GM23248 (cell line): ENCODE results near the gene XXYLT1. TPM values are rescaled to one million over a fixed set of nuclear protein-coding genes. Genes with fewer than 3 reads are reported as not detected.

Source experiments
- DNase-seq: peaks from one replicate; pipeline ENCODE4 v3.0.0-alpha.2; 2015
- H2AFZ ChIP-seq: fragments of 200-600 bp; sonication (generic); 2 replicates; pipeline ENCODE4 v1.6.1; 2016; ENCODE audit warnings: antibody characterized with exemption
- H3F3A ChIP-seq: fragments of 200-600 bp; sonication (generic); 2 replicates; pipeline ENCODE4 v1.6.1; 2016; ENCODE audit warnings: mild to moderate bottlenecking, antibody characterized with exemption, mixed run types; ENCODE audit not compliant: insufficient read depth
- H3K27ac ChIP-seq: fragments of 200-600 bp; sonication (generic); 2 replicates; pipeline ENCODE4 v1.5.1; 2016; ENCODE audit warnings: mild to moderate bottlenecking
- H3K27me3 ChIP-seq: fragments of 200-600 bp; sonication (generic); replicated peaks from 2 replicates; pipeline ENCODE4 v1.6.1; 2016; ENCODE audit warnings: mild to moderate bottlenecking; ENCODE audit not compliant: insufficient read depth
- H3K36me3 ChIP-seq: fragments of 200-600 bp; sonication (generic); 2 replicates; pipeline ENCODE4 v1.6.1; 2016; ENCODE audit warnings: low read depth, mild to moderate bottlenecking
- H3K4me1 ChIP-seq: fragments of 200-600 bp; sonication (generic); 2 replicates; pipeline ENCODE4 v1.6.1; 2016; ENCODE audit warnings: mild to moderate bottlenecking; ENCODE audit not compliant: insufficient read depth
- H3K4me2 ChIP-seq: fragments of 200-600 bp; sonication (generic); one replicate; pipeline ENCODE4 v1.6.1; 2016; ENCODE audit warnings: mild to moderate bottlenecking; ENCODE audit not compliant: unreplicated experiment
- H3K4me3 ChIP-seq: fragments of 200-600 bp; sonication (generic); 2 replicates; pipeline ENCODE4 v1.5.1; 2016; ENCODE audit warnings: mild to moderate bottlenecking
- H3K79me2 ChIP-seq: fragments of 200-600 bp; sonication (generic); 2 replicates; pipeline ENCODE4 v1.6.1; 2016; ENCODE audit warnings: mild to moderate bottlenecking; ENCODE audit not compliant: insufficient read depth
- H3K9ac ChIP-seq: fragments of 200-600 bp; sonication (generic); 2 replicates; pipeline ENCODE4 v1.6.1; 2016; ENCODE audit warnings: mild to moderate bottlenecking
- H3K9me2 ChIP-seq: fragments of 200-600 bp; sonication (generic); 2 replicates; pipeline ENCODE4 v1.6.1; 2016; ENCODE audit warnings: mixed run types, mild to moderate bottlenecking, moderate library complexity; ENCODE audit not compliant: insufficient read depth
- H3K9me3 ChIP-seq: fragments of 200-600 bp; sonication (generic); one replicate; pipeline ENCODE4 v1.6.1; 2017; ENCODE audit warnings: low read depth
- H4K20me1 ChIP-seq: fragments of 200-600 bp; sonication (generic); 2 replicates; pipeline ENCODE4 v1.6.0; 2016; ENCODE audit not compliant: insufficient read depth
- EZH2 ChIP-seq: fragments of 200-600 bp; sonication (generic); IDR thresholded peaks from 2 replicates; pipeline ENCODE4 v1.6.1; 2018; ENCODE audit warnings: antibody characterized with exemption, mild to moderate bottlenecking; ENCODE audit not compliant: insufficient read depth, poor library complexity, severe bottlenecking
- EZH2phosphoT487 ChIP-seq: fragments of 200-600 bp; sonication (generic); IDR thresholded peaks from 2 replicates; pipeline ENCODE4 v1.6.1; 2018; ENCODE audit warnings: antibody characterized with exemption, moderate library complexity, mild to moderate bottlenecking, low read depth; ENCODE audit not compliant: insufficient read depth
- WGBS, 2 experiments: methylation state at CpG; one replicate each; pipeline ENCODE4 v1.1.6; 2015 to 2017; ENCODE audit warnings: low lambda C conversion rate in 2 of 2, low coverage in 1 of 2; ENCODE audit errors: missing lambda C conversion rate in 2 of 2; 5-methylcytosine and 5-hydroxymethylcytosine counted together
- in situ Hi-C: fragments of 300-500 bp; cut with MboI; formaldehyde crosslinking; loops from 2 replicates; pipeline ENCODE4 v1.15.0; 2020
- polyA plus RNA-seq: library from polyadenylated mRNA; unstranded; fragments of >200 nt; fragmentation: Nextera tagmentation; extraction: Ambion mirVana; gene quantifications from 2 replicates; pipeline ENCODE4 v1.2.1, GENCODE V29; 2016
- total RNA-seq: library from RNA; depleted of rRNA; stranded (reverse); fragments of >200 nt; shearing (Covaris generic); gene quantifications from 2 replicates; pipeline ENCODE4 v1.2.3, GENCODE V29; 2014

Gene XXYLT1
- total and polyA plus RNA-seq, 2 experiments from 2014 or later: 22.8 to 44.7 TPM

DNA sequence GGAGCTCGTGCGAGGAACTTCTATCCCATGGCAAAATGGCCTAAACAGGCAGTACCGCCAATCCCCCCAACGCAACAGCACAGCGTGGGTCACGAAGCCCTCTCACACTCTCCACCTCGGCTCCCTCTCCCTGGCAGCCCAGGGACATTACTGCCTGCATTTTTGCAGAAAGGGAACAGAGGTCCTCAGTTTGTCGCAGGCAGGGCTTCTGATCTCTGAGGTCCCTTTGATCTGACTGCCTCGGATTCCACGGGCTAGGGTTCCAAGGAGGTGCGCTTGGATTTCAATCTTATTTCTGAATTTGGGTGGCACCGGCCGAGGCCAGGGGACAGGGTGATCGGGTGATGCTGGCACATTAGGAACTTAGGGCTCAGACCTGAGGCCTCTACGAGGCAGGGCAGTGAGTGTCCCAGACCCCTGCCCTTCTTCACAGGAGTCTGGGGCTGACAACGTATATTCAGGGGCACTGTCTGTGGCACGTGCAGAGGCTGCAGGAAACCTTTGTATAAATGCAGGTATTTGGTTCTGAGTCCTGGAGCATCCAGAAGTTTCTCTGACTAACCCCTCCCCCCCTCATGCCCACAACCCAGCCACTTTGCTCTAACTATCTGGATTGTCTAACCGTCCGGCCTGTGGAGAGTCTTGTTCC lies 197.9 kb downstream of the XXYLT1 start:
- H3K36me3 ChIP-seq: no peaks in the 10 kb centered on the region
- H3K27me3 ChIP-seq: no peaks in the 10 kb centered on the region
- no peaks in the 10 kb centered on the region for H3K9me2 ChIP-seq
- TF ChIP-seq EZH2 (no peak), EZH2phosphoT487 (no peak)
- H3K9me3 ChIP-seq: no peaks in the 10 kb centered on the region
- WGBS, 2 experiments: 88 to 90% methylated on average over 19 of the region's 19 CpGs
- H3K9ac ChIP-seq: no peak overlapping the region
- H3K79me2 ChIP-seq: no peaks in the 10 kb centered on the region
- no peaks in the 10 kb centered on the region for H3K4me1 ChIP-seq
- H3K4me2 ChIP-seq: no peak overlapping the region
- no peak for DNase-seq
- H3K27ac ChIP-seq: no peak overlapping the region
- no peak overlapping the region for H3K4me3 ChIP-seq
- in situ Hi-C loops: no loop called here
- H2AFZ ChIP-seq: no peak overlapping the region
- no peaks in the 10 kb centered on the region for H3F3A ChIP-seq
- no peaks in the 10 kb centered on the region for H4K20me1 ChIP-seq

DNA sequence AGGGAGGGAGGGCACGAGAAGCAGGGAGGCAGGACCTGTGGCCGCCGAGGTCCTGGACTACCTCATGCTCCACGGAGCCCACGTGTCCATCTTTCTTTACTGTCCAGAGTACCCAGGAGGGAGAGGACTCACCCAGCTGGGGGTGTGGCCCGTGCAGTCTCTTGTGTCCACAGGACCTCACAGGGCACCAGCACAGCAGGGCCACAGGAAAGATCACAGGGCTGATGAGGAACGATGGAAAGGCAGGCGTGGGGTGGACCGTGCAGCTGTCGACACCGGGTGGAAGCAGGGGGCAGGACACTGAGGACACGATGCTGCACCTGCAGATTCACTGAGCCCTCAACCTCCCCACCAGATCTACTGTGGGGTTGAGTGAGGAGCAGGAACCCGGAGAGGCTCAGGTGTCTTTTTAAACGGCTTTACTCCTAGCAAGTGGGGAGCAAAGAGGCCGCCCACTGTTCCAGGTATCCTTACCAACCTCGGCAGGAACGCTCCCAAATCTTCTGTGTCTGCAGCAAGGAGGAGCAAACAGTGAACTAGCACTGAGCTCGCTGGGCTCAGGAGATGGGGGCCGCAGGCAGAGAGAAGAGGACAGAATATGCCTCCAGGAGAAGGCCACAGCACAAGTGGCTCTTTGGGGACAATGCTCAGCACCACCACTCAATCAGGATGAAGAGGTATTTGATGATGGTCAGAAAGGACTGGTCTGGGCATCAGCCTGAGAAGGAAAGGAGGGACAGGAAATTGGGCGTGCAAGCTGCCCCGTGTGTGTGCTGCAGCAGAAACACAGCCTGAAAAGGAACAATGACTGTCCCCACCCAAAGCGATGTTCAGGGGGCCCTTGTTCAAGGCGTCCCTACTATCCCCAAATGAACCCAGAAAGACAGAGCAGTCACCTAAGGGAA lies 198.8 kb downstream of the XXYLT1 start:
- H3K27me3 ChIP-seq: no peaks in the 10 kb centered on the region
- H4K20me1 ChIP-seq: no peaks in the 10 kb centered on the region
- H3K4me1 ChIP-seq: no peaks in the 10 kb centered on the region
- H3K9ac ChIP-seq: no peak overlapping the region
- TF ChIP-seq EZH2phosphoT487: no peak
- no peak for TF ChIP-seq EZH2
- no peaks in the 10 kb centered on the region for H3K36me3 ChIP-seq
- H3K9me2 ChIP-seq: no peaks in the 10 kb centered on the region
- in situ Hi-C loops: no loop called here
- H3K9me3 ChIP-seq: no peaks in the 10 kb centered on the region
- no peaks in the 10 kb centered on the region for H3K79me2 ChIP-seq
- no peaks in the 10 kb centered on the region for H3F3A ChIP-seq
- no peak overlapping the region for H3K4me3 ChIP-seq
- no peak overlapping the region for H3K27ac ChIP-seq
- no peak overlapping the region for H2AFZ ChIP-seq
- H3K4me2 ChIP-seq: no peak overlapping the region
- no peak for DNase-seq
- 88 to 94% methylated on average over 22 to 23 of the region's 23 CpGs for WGBS, 2 experiments

- in situ Hi-C loops: no loop called here
- WGBS, 2 experiments: 93 to 96% methylated on average over 17 to 19 of the region's 19 CpGs
Observed at GRCh38 chr3:195071011-195071728, 199.8 kb downstream of the XXYLT1 start.

GRCh38 chr3:195070336-195070735 lies 200.6 kb downstream of the XXYLT1 start:
- H3K4me1 ChIP-seq: no peaks in the 10 kb centered on the region
- H3K9me3 ChIP-seq: no peaks in the 10 kb centered on the region
- H3K4me2 ChIP-seq: no peak overlapping the region
- TF ChIP-seq EZH2phosphoT487: no peak
- TF ChIP-seq EZH2: no peak
- H3K79me2 ChIP-seq: no peaks in the 10 kb centered on the region
- H3K36me3 ChIP-seq: no peaks in the 10 kb centered on the region
- H3K9ac ChIP-seq: no peak overlapping the region
- in situ Hi-C loops: no loop called here
- H3F3A ChIP-seq: no peaks in the 10 kb centered on the region
- no peak overlapping the region for H3K4me3 ChIP-seq
- WGBS, 2 experiments: 95% methylated on average over 6 of the region's 6 CpGs
- H3K27ac ChIP-seq: no peak overlapping the region
- H3K9me2 ChIP-seq: no peaks in the 10 kb centered on the region
- no peaks in the 10 kb centered on the region for H4K20me1 ChIP-seq
- H2AFZ ChIP-seq: no peak overlapping the region
- H3K27me3 ChIP-seq: no peaks in the 10 kb centered on the region
- DNase-seq: no peak

More at GRCh38 chr3:195071011-195071728, 199.8 kb downstream of the XXYLT1 start:
- no peaks in the 10 kb centered on the region for H3F3A ChIP-seq
- no peaks in the 10 kb centered on the region for H3K36me3 ChIP-seq
- H3K27me3 ChIP-seq: no peaks in the 10 kb centered on the region
- no peaks in the 10 kb centered on the region for H3K9me2 ChIP-seq
- TF ChIP-seq EZH2phosphoT487: no peak
- no peak for TF ChIP-seq EZH2
- no peak overlapping the region for H3K4me3 ChIP-seq
- H3K4me1 ChIP-seq: no peaks in the 10 kb centered on the region
- no peak for DNase-seq
- H3K9ac ChIP-seq: no peak overlapping the region
- H3K9me3 ChIP-seq: no peaks in the 10 kb centered on the region
- no peaks in the 10 kb centered on the region for H4K20me1 ChIP-seq
- H3K79me2 ChIP-seq: no peaks in the 10 kb centered on the region
- no peak overlapping the region for H3K4me2 ChIP-seq
- H2AFZ ChIP-seq: no peak overlapping the region
- H3K27ac ChIP-seq: no peak overlapping the region
